Suprapubic skin (tissue), 4 donors: Measurements from ENCODE around the gene ALOX15B. TPM values are rescaled to one million over a fixed set of nuclear protein-coding genes. Genes with fewer than 3 reads are reported as not detected.
A peak's percentile ranks its signal among the peaks of the same experiment; 100 is the strongest.

Experiments
- DNase-seq, 2 donors: peaks; one replicate each; pipeline ENCODE4 v3.0.0-alpha.2; 2019; ENCODE audit warnings: low spot score in 2 of 2
- H3K27ac ChIP-seq: fragments of 200-600 bp; sonication (generic); one replicate; pipeline ENCODE4 v1.5.1; 2019
- H3K27me3 ChIP-seq: fragments of 200-600 bp; sonication (generic); one replicate; pipeline ENCODE4 v1.5.1; 2019
- H3K36me3 ChIP-seq: fragments of 200-600 bp; sonication (generic); one replicate; pipeline ENCODE4 v1.5.1; 2019
- H3K4me1 ChIP-seq: fragments of 200-600 bp; sonication (generic); one replicate; pipeline ENCODE4 v1.5.1; 2019
- H3K4me3 ChIP-seq: fragments of 200-600 bp; sonication (generic); one replicate; pipeline ENCODE4 v1.5.1; 2019; ENCODE audit warnings: mild to moderate bottlenecking
- H3K9me3 ChIP-seq: fragments of 200-600 bp; sonication (generic); one replicate; pipeline ENCODE4 v1.5.1; 2019
- CTCF ChIP-seq, 2 donors: fragments of 200-600 bp in 1 of 2; fragments of 450-650 bp in 1 of 2; sonication (generic) in 1 of 2; IDR thresholded peaks; one replicate each; pipeline ENCODE4 v1.5.1; 2016 to 2019; ENCODE audit warnings: antibody characterized with exemption in 2 of 2, mild to moderate bottlenecking in 1 of 2, moderate library complexity in 1 of 2
- EP300 ChIP-seq: sonication (generic); formaldehyde crosslinking; IDR thresholded peaks from one replicate; pipeline ENCODE4 v1.6.1; 2017; ENCODE audit warnings: antibody characterized with exemption
- POLR2A ChIP-seq, 2 donors: fragments of 450-650 bp; IDR thresholded peaks; one replicate each; pipeline ENCODE4 v1.6.1; 2017; ENCODE audit warnings: antibody characterized with exemption in 2 of 2, mild to moderate bottlenecking in 2 of 2, moderate library complexity in 2 of 2
- POLR2AphosphoS5 ChIP-seq, 3 donors: sonication (generic); formaldehyde crosslinking; IDR thresholded peaks; one replicate each; pipeline ENCODE4 v1.6.1; 2017; ENCODE audit warnings: antibody characterized with exemption in 3 of 3
- WGBS: methylation state at CpG from one replicate; pipeline ENCODE4 v1.1.5; 2018; 5-methylcytosine and 5-hydroxymethylcytosine counted together
- total RNA-seq, 4 donors: library from RNA; depleted of rRNA; stranded (reverse); fragments of >200 nt; gene quantifications; one replicate each; pipeline ENCODE4 v1.1.0, GENCODE V29; 2016

The ALOX15B gene
- total RNA-seq, 4 donors from 2014 or later, result 44.8 to 156 (median 78.1) TPM

DNA sequence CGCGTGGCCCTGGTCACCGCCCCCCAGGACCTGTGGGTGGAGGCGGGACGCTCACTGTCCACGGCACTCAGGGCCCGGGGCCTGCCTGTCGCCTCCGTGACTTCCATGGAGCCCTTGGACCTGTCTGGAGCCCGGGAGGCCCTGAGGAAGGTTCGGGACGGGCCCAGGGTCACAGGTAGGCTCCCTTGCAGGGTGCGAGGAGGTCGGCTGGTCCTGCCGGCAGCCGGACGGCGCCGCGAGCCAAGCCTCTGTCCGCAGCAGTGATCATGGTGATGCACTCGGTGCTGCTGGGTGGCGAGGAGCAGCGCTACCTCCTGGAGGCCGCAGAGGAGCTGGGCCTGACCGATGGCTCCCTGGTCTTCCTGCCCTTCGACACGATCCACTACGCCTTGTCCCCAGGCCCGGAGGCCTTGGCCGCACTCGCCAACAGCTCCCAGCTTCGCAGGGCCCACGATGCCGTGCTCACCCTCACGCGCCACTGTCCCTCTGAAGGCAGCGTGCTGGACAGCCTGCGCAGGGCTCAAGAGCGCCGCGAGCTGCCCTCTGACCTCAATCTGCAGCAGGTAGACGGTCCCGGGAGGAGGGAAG lies 35.2 kb upstream of the ALOX15B start:
- Histone ChIP-seq H3K27me3 (peaks cover 72% of the 10 kb centered on the region), H3K36me3 (no peaks in the 10 kb centered on the region), H3K4me1 (peaks cover 15% of the 10 kb centered on the region), H3K4me3 (peak overlapping the region; percentile 39), H3K9me3 (no peaks in the 10 kb centered on the region), H3K27ac (no peak overlapping the region)
- 86% methylated on average over 20 of the region's 44 CpGs for WGBS
- TF ChIP-seq CTCF (IDR thresholded peaks at IDR 0.05) (no peak), POLR2AphosphoS5 (IDR thresholded peaks at IDR 0.05) (no peak), EP300 (no peak), POLR2A (IDR thresholded peaks at IDR 0.05) (no peak)
- DNase-seq, result peak in 1 of 2 donors; percentile 59

DNA sequence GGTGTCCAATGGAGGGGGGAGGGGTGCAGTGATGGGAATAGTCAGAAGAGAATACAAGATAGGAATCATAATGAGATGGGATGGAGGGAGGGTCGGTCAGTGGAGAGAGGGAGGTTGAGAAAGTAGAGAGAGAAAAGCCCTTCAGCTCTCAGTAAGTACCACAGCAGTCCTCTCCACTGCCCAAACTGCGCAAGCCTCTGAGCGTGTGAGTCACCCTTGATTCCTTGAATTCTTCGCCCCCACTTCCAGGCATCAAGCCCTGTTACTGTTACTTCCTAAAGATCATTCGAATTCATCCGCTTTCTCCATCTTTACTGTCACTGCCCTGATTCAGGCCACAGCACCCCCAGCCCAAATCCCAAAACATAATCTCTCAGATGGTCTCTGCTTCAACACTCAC lies 34.0 kb upstream of the ALOX15B start:
- peak in 1 of 2 donors; percentile 14 for DNase-seq
- TF ChIP-seq EP300 (no peak), CTCF (IDR thresholded peaks at IDR 0.05) (no peak)
- Histone ChIP-seq H3K36me3 (no peaks in the 10 kb centered on the region), H3K4me3 (no peak overlapping the region), H3K27ac (no peak overlapping the region), H3K27me3 (peaks cover 62% of the 10 kb centered on the region), H3K9me3 (no peaks in the 10 kb centered on the region), H3K4me1 (peaks cover 15% of the 10 kb centered on the region)
- WGBS, result 94% methylated on average over 6 of the region's 6 CpGs

DNA sequence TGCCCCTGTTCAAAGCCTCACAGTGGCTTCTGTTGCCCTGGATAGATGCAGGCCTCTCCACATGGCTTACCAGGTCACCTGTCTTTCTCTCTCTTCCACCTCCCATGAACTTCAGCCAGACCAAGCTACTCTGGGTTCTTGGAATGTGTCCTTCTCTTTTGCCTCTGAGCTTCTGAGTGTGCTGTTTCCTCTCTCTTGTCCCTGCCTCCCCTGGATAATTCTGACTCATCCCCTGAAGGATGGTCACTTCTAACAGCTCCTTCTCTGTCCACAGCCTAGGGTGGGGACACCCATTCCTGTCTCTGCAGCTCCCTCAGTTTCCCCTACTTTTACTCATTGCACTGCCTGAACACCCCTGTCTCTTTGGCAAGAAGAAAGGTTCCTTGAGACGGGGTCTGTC lies 33.5 kb upstream of the ALOX15B start:
- peak in 1 of 2 donors; percentile 5 for DNase-seq
- TF ChIP-seq CTCF (IDR thresholded peaks at IDR 0.05), result no peak
- TF ChIP-seq POLR2AphosphoS5 (IDR thresholded peaks at IDR 0.05), result no peak
- TF ChIP-seq EP300, result no peak
- TF ChIP-seq POLR2A (IDR thresholded peaks at IDR 0.05), result no peak
- Histone ChIP-seq H3K4me3 (no peak overlapping the region), H3K27ac (no peak overlapping the region), H3K27me3 (peaks cover 60% of the 10 kb centered on the region), H3K36me3 (no peaks in the 10 kb centered on the region), H3K9me3 (no peaks in the 10 kb centered on the region), H3K4me1 (peaks cover 15% of the 10 kb centered on the region)
- 95% methylated on average over 1 of the region's 1 CpG for WGBS

DNA sequence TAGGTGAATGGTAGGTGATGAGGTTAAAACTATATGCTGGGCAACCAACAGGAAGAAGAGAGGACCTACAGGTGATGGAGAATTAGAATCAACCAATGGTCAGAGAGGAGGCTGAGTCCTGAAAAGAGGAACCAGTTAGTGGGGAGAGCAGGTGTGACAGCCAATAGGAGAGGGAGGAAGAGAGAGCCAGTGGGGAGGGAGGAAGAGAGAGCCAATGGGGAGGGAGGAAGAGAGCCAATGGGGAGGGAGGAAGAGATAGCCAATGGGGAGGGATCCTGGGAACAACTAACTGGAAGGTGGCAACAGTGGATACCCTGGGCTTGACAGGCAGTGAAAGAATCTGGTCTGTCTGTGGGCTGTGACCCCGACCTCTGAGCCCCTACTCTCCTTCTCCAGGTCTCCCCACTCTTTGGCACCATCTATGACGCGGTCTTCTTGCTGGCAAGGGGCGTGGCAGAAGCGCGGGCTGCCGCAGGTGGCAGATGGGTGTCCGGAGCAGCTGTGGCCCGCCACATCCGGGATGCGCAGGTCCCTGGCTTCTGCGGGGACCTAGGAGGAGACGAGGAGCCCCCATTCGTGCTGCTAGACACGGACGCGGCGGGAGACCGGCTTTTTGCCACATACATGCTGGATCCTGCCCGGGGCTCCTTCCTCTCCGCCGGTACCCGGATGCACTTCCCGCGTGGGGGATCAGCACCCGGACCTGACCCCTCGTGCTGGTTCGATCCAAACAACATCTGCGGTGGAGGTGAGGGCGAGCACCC lies 32.7 kb upstream of the ALOX15B start:
- TF ChIP-seq EP300 (no peak), POLR2AphosphoS5 (IDR thresholded peaks at IDR 0.05) (no peak), CTCF (IDR thresholded peaks at IDR 0.05) (no peak), POLR2A (IDR thresholded peaks at IDR 0.05) (no peak)
- Histone ChIP-seq H3K36me3 (no peaks in the 10 kb centered on the region), H3K4me3 (no peak overlapping the region), H3K9me3 (no peaks in the 10 kb centered on the region), H3K4me1 (peaks cover 15% of the 10 kb centered on the region), H3K27me3 (peaks cover 52% of the 10 kb centered on the region), H3K27ac (no peak overlapping the region)
- 93% methylated on average over 20 of the region's 30 CpGs for WGBS
- peak in 1 of 2 donors; percentile 60 for DNase-seq

- no peak for TF ChIP-seq POLR2A (IDR thresholded peaks at IDR 0.05)
- no peak for TF ChIP-seq CTCF (IDR thresholded peaks at IDR 0.05)
- no peak for TF ChIP-seq EP300
- no peak for TF ChIP-seq POLR2AphosphoS5 (IDR thresholded peaks at IDR 0.05)
- 79% methylated on average over 13 of the region's 14 CpGs for WGBS
- no peaks in the 10 kb centered on the region for H3K36me3 ChIP-seq
- peaks cover 15% of the 10 kb centered on the region for H3K4me1 ChIP-seq
- DNase-seq, result peak in 1 of 2 donors; percentile 56
- H3K9me3 ChIP-seq, result no peaks in the 10 kb centered on the region
- peaks cover 44% of the 10 kb centered on the region for H3K27me3 ChIP-seq
- H3K27ac ChIP-seq, result no peak overlapping the region
- H3K4me3 ChIP-seq, result no peak overlapping the region
Observed at GRCh38 chr17:8006836-8007680, 31.8 kb upstream of the ALOX15B start.
